Measurements from ENCODE around the gene TAPT1. TPM values are rescaled to one million over a fixed set of nuclear protein-coding genes. Genes with fewer than 3 reads are reported as not detected.

Gene TAPT1
- total RNA-seq, 2 experiments from 2014 or later = 46.1 TPM

DNA sequence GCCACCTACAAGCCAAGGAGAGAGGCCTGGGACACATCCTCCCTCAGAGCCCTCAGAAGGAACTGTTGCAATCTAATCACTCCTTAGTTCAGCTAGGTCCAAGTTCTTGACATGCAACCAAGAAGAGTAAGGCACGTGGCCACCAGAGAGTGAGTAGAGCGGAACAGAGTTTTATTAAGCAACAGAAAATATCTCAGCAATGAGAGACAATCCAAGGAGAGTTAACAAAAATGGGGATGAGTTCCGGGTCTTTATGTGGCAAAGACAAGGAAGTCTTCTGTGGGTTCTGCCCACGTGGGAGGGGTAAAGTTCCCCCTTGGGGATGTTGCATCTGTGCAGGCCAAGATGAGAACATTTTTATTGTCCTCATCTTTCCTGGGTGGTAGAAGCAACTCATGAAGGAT, 104.0 kb downstream of the TAPT1 start:
- no peak for ATAC-seq (ENCODE audit: low read depth)
- POLR2A ChIA-PET = no interaction called here
- Mint-ChIP-seq H3K9me3 (no peaks in the 10 kb centered on the region), H3K27me3 (no peaks in the 10 kb centered on the region), H3K27ac (no peak overlapping the region), H3K4me1 (peaks cover 13% of the 10 kb centered on the region), H3K36me3 (peaks cover 1% of the 10 kb centered on the region), H3K4me3 (no peak overlapping the region)
- no peak for DNase-seq

DNA sequence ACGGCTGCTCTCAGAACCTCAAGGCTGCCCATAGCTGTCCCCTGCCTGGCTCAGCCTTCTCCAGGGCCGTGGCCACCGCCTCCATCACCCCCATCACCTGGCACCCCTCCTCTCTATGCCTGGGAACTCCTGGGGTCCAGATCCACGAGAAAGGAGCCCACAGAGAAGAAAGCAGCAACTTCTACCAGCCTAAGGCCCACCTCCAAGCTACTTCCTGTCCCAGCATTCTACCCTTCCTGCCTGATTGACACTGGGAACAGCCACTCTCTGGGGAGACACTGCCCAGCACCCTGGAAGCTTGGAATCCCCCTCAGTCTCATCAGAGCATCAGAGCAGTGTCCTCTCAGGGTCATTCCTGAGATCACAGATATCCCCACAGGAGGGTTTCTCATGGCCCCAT, 105.6 kb downstream of the TAPT1 start:
- no peaks in the 10 kb centered on the region for H3K27me3 Mint-ChIP-seq
- peaks cover 13% of the 10 kb centered on the region for H3K4me1 Mint-ChIP-seq
- peaks cover 1% of the 10 kb centered on the region for H3K36me3 Mint-ChIP-seq
- POLR2A ChIA-PET = no interaction called here
- no peaks in the 10 kb centered on the region for H3K9me3 Mint-ChIP-seq
- no peak overlapping the region for H3K27ac Mint-ChIP-seq
- no peak for DNase-seq
- ATAC-seq (ENCODE audit: low read depth) = no peak
- H3K4me3 Mint-ChIP-seq = no peak overlapping the region

DNA sequence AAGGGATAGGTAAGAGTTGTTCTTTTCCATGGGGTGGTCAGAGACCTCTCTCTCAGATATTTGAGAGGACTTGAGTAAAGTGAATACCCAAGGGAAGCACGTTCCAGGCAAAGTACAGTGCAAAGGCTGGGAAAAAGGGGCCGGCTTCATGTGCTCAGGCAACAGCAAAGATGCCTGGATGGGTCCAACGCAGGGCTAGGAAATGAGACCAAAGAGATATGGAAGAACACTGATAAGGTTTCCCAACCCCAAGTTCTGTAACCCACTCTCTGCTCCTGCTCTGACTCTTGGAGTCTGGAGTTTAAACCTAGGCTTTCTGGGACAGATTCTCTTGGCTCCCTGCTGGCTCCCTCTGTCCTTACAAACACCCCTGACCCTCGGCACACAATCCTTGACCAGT, 106.3 kb downstream of the TAPT1 start:
- Mint-ChIP-seq H3K27ac (no peak overlapping the region), H3K4me3 (no peak overlapping the region), H3K9me3 (no peaks in the 10 kb centered on the region), H3K4me1 (peaks cover 13% of the 10 kb centered on the region), H3K36me3 (peaks cover 1% of the 10 kb centered on the region), H3K27me3 (no peaks in the 10 kb centered on the region)
- ATAC-seq (ENCODE audit: low read depth) = no peak
- POLR2A ChIA-PET = no interaction called here
- no peak for DNase-seq

GRCh38 chr4:16118090-16118489, 108.2 kb downstream of the TAPT1 start:
- H3K4me1 Mint-ChIP-seq = peaks cover 11% of the 10 kb centered on the region

GRCh38 chr4:16117164-16117563, 109.1 kb downstream of the TAPT1 start:
- no peaks in the 10 kb centered on the region for H3K27me3 Mint-ChIP-seq
- H3K4me3 Mint-ChIP-seq = no peak overlapping the region
- DNase-seq (no peak), ATAC-seq (ENCODE audit: low read depth) (no peak)
- POLR2A ChIA-PET = no interaction called here
- peaks cover 2% of the 10 kb centered on the region for H3K4me1 Mint-ChIP-seq
- H3K27ac Mint-ChIP-seq = no peak overlapping the region
- H3K36me3 Mint-ChIP-seq = no peaks in the 10 kb centered on the region
- no peaks in the 10 kb centered on the region for H3K9me3 Mint-ChIP-seq

More at GRCh38 chr4:16118090-16118489, 108.2 kb downstream of the TAPT1 start:
- ATAC-seq (ENCODE audit: low read depth) (no peak), DNase-seq (no peak)
- no peak overlapping the region for H3K4me3 Mint-ChIP-seq
- peaks cover 1% of the 10 kb centered on the region for H3K36me3 Mint-ChIP-seq
- H3K27me3 Mint-ChIP-seq = no peaks in the 10 kb centered on the region
- POLR2A ChIA-PET = no interaction called here
- no peaks in the 10 kb centered on the region for H3K9me3 Mint-ChIP-seq
- H3K27ac Mint-ChIP-seq = no peak overlapping the region

DNA sequence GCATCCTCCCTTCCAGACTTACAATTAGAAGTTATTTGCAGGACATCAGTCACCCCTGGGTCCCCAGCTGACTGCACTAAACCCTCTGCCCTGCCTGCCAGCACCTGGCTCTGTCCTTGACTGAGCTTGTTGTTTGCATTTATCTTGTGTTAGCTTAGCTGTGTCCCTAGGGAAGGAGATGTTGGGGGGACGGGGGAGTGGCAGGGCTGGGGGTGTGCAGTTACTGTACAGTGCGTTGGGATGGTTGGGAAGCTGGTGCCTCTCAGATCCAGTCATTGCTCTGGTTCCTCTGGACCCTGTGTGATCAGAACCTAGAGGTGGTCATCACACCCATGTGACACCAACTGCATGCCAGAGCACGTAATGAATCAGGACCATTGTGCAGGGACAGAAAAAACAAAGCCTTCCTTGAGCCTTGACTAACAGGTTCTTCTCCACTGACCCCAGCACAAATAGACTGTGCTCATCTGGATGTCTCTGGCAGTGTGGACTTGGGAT, 109.7 kb downstream of the TAPT1 start:
- POLR2A ChIA-PET = no interaction called here
- H3K4me3 Mint-ChIP-seq = no peak overlapping the region

GRCh38 chr4:16116019-16116418, 110.3 kb downstream of the TAPT1 start:
- no peaks in the 10 kb centered on the region for H3K27me3 Mint-ChIP-seq
- ATAC-seq (ENCODE audit: low read depth) = no peak
- H3K9me3 Mint-ChIP-seq = no peaks in the 10 kb centered on the region
- no peaks in the 10 kb centered on the region for H3K4me1 Mint-ChIP-seq
- POLR2A ChIA-PET = no interaction called here
- H3K27ac Mint-ChIP-seq = no peak overlapping the region
- H3K36me3 Mint-ChIP-seq = no peaks in the 10 kb centered on the region
- DNase-seq = no peak
- no peak overlapping the region for H3K4me3 Mint-ChIP-seq

More for the DNA sequence above, 109.7 kb downstream of the TAPT1 start:
- no peaks in the 10 kb centered on the region for H3K27me3 Mint-ChIP-seq
- no peak for DNase-seq
- H3K4me1 Mint-ChIP-seq = no peaks in the 10 kb centered on the region
- no peaks in the 10 kb centered on the region for H3K36me3 Mint-ChIP-seq
- ATAC-seq (ENCODE audit: low read depth) = no peak
- H3K27ac Mint-ChIP-seq = no peak overlapping the region
- H3K9me3 Mint-ChIP-seq = no peaks in the 10 kb centered on the region

DNA sequence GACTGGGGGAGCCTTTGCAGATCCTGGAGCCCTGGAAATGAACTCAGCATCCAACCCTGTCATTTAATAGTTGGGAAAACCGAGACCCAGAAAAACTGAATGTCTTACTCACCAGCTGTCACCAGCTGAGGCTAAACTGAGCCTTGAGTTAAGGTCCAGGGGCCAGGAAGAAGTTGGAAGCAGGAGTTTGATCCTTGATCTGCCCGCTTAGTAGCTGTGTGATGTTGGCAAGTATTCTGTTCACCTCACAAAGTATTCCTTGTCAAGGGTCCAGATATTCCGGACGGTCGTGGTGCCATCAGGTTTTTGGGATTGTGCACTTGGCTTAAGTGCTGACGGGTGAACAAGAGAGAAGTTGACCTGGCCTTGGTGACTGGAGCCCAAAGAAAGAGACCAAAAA, 111.7 kb downstream of the TAPT1 start:
- no peaks in the 10 kb centered on the region for H3K27me3 Mint-ChIP-seq
- POLR2A ChIA-PET = no interaction called here
- no peaks in the 10 kb centered on the region for H3K4me1 Mint-ChIP-seq
- ATAC-seq (ENCODE audit: low read depth) = no peak
- H3K4me3 Mint-ChIP-seq = no peak overlapping the region
- no peak for DNase-seq
- no peak overlapping the region for H3K27ac Mint-ChIP-seq
- no peaks in the 10 kb centered on the region for H3K36me3 Mint-ChIP-seq
- H3K9me3 Mint-ChIP-seq = no peaks in the 10 kb centered on the region

DNA sequence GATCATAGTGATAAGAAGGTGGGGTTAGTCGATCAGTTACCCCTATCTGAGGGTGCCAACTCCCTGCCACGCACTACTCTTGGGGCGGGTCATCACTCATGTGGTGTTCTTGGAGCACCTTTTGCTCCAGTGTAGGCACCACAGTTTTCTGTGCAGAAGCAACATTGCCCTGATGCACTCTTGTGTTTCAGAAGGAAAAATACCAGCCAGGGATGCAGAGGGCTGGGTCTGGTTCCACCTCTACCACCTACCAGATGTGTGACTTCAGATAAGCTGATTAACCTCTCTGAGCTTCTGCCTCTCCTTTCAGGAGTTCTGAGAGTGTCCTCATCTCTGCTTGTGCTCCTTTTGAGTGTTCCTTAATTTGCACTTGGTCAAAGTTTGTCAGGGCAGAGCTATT, 112.5 kb downstream of the TAPT1 start:
- H3K9me3 Mint-ChIP-seq = no peaks in the 10 kb centered on the region
- DNase-seq = no peak
- no peak for ATAC-seq (ENCODE audit: low read depth)
- no peaks in the 10 kb centered on the region for H3K36me3 Mint-ChIP-seq
- H3K27ac Mint-ChIP-seq = no peak overlapping the region
- no peaks in the 10 kb centered on the region for H3K4me1 Mint-ChIP-seq
- no peaks in the 10 kb centered on the region for H3K27me3 Mint-ChIP-seq
- H3K4me3 Mint-ChIP-seq = no peak overlapping the region
- POLR2A ChIA-PET = no interaction called here

GRCh38 chr4:16111533-16111932, 114.7 kb downstream of the TAPT1 start:
- DNase-seq (no peak), ATAC-seq (ENCODE audit: low read depth) (no peak)
- no peaks in the 10 kb centered on the region for H3K27me3 Mint-ChIP-seq
- H3K4me1 Mint-ChIP-seq = no peaks in the 10 kb centered on the region
- no peaks in the 10 kb centered on the region for H3K9me3 Mint-ChIP-seq
- POLR2A ChIA-PET = no interaction called here
- H3K27ac Mint-ChIP-seq = no peak overlapping the region
- no peaks in the 10 kb centered on the region for H3K36me3 Mint-ChIP-seq
- H3K4me3 Mint-ChIP-seq = no peak overlapping the region

- no peaks in the 10 kb centered on the region for H3K9me3 Mint-ChIP-seq
- ATAC-seq (ENCODE audit: low read depth) (no peak), DNase-seq (no peak)
- H3K27ac Mint-ChIP-seq = no peak overlapping the region
- POLR2A ChIA-PET = no interaction called here
- no peaks in the 10 kb centered on the region for H3K4me1 Mint-ChIP-seq
- no peaks in the 10 kb centered on the region for H3K36me3 Mint-ChIP-seq
- H3K4me3 Mint-ChIP-seq = no peak overlapping the region
- no peaks in the 10 kb centered on the region for H3K27me3 Mint-ChIP-seq
These were observed 115.5 kb downstream of the TAPT1 start for GRCh38 chr4:16110661-16111290.

Other genes starting within 250 kb of the TAPT1 start
- not detected for gene PROM1, start 142.4 kb downstream of the TAPT1 start, total RNA-seq